Tibial artery (tissue), 4 donors: ENCODE measurements around the gene PNPLA6.

Source experiments
- DNase-seq, 2 donors: peaks; one replicate each; pipeline ENCODE4 v3.0.0-alpha.2; 2019
- H3K27ac ChIP-seq, 2 donors: fragments of 200-600 bp; sonication (generic) in 1 of 2; 1 replicate in 1 of 2; 2 replicates in 1 of 2; pipeline ENCODE4 v1.5.1; 2018 to 2019; ENCODE audit warnings: mild to moderate bottlenecking in 1 of 2
- H3K27me3 ChIP-seq, 2 donors: fragments of 200-600 bp; sonication (generic) in 1 of 2; one replicate each; pipeline versions ENCODE4 v1.5.1 to v1.6.0; 2016 to 2019
- H3K36me3 ChIP-seq, 3 donors: fragments of 200-600 bp; sonication (generic) in 2 of 3; one replicate each; pipeline ENCODE4 v1.5.1; 2016 to 2019; ENCODE audit warnings: mild to moderate bottlenecking in 2 of 3
- H3K4me1 ChIP-seq, 4 donors: fragments of 200-600 bp; sonication (generic) in 2 of 4; 1 replicate in 3 of 4; 2 replicates in 1 of 4; pipeline ENCODE4 v1.5.1; 2016 to 2019
- H3K4me3 ChIP-seq, 2 donors: fragments of 200-600 bp; sonication (generic) in 1 of 2; 1 replicate in 1 of 2; 2 replicates in 1 of 2; pipeline ENCODE4 v1.5.1; 2018 to 2019; ENCODE audit warnings: mild to moderate bottlenecking in 2 of 2
- H3K9me3 ChIP-seq, 3 donors: fragments of 200-600 bp; sonication (generic) in 1 of 3; one replicate each; pipeline ENCODE4 v1.5.1; 2016 to 2019
- intact Hi-C: fragments of 100-400 bp; cut with DNase I; formaldehyde crosslinking; loops from one replicate; pipeline ENCODE4 v1.15.0; 2023; ENCODE audit warnings: low total_unique reads
- TF ChIP-seq, protein P1 (sequence below), 2 experiments: fragments of 200-600 bp in 1 of 2; fragments of 450-650 bp in 1 of 2; IDR thresholded peaks; one replicate each; pipeline ENCODE4 v1.5.1; 2017 to 2019; ENCODE audit warnings: antibody characterized with exemption in 2 of 2, mild to moderate bottlenecking in 1 of 2, moderate library complexity in 1 of 2

Gene PNPLA6

DNA sequence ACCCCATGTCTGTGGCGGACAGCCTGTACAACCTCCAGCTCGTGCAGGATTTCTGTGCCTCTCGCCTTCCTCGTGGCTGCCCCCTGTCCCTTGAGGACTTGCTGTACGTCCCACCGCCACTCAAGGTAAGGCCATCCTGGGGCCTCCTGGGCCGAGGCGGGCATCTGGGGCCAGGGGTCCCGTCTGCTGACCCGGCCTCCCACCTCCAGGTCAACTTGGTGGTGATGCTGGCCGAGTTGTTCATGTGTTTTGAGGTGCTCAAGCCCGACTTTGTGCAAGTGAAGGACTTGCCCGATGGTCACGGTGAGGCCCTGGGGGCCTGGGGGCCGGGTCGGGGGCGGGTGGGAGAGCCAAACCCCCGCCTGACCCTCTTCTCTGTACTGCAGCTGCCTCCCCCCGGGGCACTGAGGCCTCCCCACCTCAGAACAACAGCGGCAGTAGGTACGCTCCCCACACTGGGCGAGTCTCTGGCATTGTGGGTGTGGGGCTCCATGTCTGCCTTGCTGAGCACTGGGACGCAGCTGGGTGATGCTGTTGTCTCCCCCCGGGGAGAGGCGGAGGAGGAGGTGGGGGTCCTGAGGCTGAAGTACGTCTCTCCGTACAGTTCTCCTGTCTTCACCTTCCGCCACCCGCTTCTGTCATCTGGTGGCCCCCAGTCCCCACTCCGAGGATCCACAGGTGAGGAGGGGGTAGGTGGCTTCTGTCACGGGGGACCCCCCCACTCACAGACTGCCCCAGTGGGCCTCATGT lies 75.1 kb downstream of the PNPLA6 start:
- no peak for DNase-seq
- Histone ChIP-seq H3K4me3 (no peak overlapping the region), H3K27me3 (peaks cover 0 to 16% of the 10 kb centered on the region in 2 donors), H3K4me1 (no peaks in the 10 kb centered on the region), H3K9me3 (no peaks in the 10 kb centered on the region), H3K36me3 (peaks cover 0 to 47% (median 0%) of the 10 kb centered on the region in 3 donors), H3K27ac (no peak overlapping the region)
- TF ChIP-seq, protein P1, sequence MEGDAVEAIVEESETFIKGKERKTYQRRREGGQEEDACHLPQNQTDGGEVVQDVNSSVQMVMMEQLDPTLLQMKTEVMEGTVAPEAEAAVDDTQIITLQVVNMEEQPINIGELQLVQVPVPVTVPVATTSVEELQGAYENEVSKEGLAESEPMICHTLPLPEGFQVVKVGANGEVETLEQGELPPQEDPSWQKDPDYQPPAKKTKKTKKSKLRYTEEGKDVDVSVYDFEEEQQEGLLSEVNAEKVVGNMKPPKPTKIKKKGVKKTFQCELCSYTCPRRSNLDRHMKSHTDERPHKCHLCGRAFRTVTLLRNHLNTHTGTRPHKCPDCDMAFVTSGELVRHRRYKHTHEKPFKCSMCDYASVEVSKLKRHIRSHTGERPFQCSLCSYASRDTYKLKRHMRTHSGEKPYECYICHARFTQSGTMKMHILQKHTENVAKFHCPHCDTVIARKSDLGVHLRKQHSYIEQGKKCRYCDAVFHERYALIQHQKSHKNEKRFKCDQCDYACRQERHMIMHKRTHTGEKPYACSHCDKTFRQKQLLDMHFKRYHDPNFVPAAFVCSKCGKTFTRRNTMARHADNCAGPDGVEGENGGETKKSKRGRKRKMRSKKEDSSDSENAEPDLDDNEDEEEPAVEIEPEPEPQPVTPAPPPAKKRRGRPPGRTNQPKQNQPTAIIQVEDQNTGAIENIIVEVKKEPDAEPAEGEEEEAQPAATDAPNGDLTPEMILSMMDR (IDR thresholded peaks at IDR 0.05): no peak
- intact Hi-C loops: no loop called here
